HG02943 (cell line): ENCODE results near the gene MACF1.
A peak's percentile ranks its signal among the peaks of the same experiment; 100 is the strongest.

Source experiments
- ATAC-seq: cut with Tn5 transposase; IDR thresholded peaks from one replicate; pipeline ENCODE4 v1.9.1; 2021; ENCODE audit warnings: mild to moderate bottlenecking, low read depth, moderate library complexity; ENCODE audit not compliant: unreplicated experiment

MACF1 gene

GRCh38 chr1:39258925-39259244 lies 54.4 kb downstream of the MACF1 start:
- no peak for ATAC-seq

- no peak for ATAC-seq
Measured at GRCh38 chr1:39261712-39262221, 57.3 kb downstream of the MACF1 start.

- ATAC-seq, result no peak
Measured at GRCh38 chr1:39262802-39263201, 58.3 kb downstream of the MACF1 start.

- no peak for ATAC-seq
Measured at GRCh38 chr1:39266269-39266668, 61.8 kb downstream of the MACF1 start.

GRCh38 chr1:39266792-39267191 lies 62.3 kb downstream of the MACF1 start:
- no peak for ATAC-seq

GRCh38 chr1:39268112-39268581 lies 63.7 kb downstream of the MACF1 start:
- no peak for ATAC-seq

- no peak for ATAC-seq
Measured at GRCh38 chr1:39268906-39269305, 64.4 kb downstream of the MACF1 start.

- ATAC-seq, result no peak
Measured at GRCh38 chr1:39269349-39269748, 64.9 kb downstream of the MACF1 start.

- ATAC-seq, result peak; percentile 52
Measured at GRCh38 chr1:39269791-39270342, 65.4 kb downstream of the MACF1 start.

GRCh38 chr1:39270368-39270767 lies 65.9 kb downstream of the MACF1 start:
- ATAC-seq, result no peak

GRCh38 chr1:39272027-39272797 lies 67.7 kb downstream of the MACF1 start:
- no peak for ATAC-seq

GRCh38 chr1:39272798-39273469 lies 68.4 kb downstream of the MACF1 start:
- no peak for ATAC-seq

- ATAC-seq, result no peak
Measured at GRCh38 chr1:39275836-39276507, 71.5 kb downstream of the MACF1 start.

- no peak for ATAC-seq
Measured at GRCh38 chr1:39277879-39278278, 73.4 kb downstream of the MACF1 start.

- ATAC-seq, result no peak
Measured at GRCh38 chr1:39282537-39283216, 78.2 kb downstream of the MACF1 start.

GRCh38 chr1:39283858-39284257 lies 79.4 kb downstream of the MACF1 start:
- no peak for ATAC-seq

- no peak for ATAC-seq
Measured at GRCh38 chr1:39287541-39287940, 83.0 kb downstream of the MACF1 start.

GRCh38 chr1:39288735-39289465 lies 84.4 kb downstream of the MACF1 start:
- no peak for ATAC-seq

GRCh38 chr1:39292401-39292800 lies 87.9 kb downstream of the MACF1 start:
- no peak for ATAC-seq
